HFFc6 (cell line): ENCODE results near the gene CHM. TPM values are rescaled to one million over a fixed set of nuclear protein-coding genes. Genes with fewer than 3 reads are reported as not detected.

Source experiments
- DNase-seq: peaks from one replicate; pipeline ENCODE4 v3.0.0-alpha.2; 2018
- H3K27ac Mint-ChIP-seq: 2 replicates; pipeline ENCODE4 v1.8.0; 2020; ENCODE audit warnings: mild to moderate bottlenecking, mixed read lengths
- H3K27me3 Mint-ChIP-seq: 2 replicates; pipeline ENCODE4 v1.8.0; 2021; ENCODE audit warnings: mild to moderate bottlenecking, moderate library complexity, mixed read lengths; ENCODE audit not compliant: insufficient read depth
- H3K36me3 Mint-ChIP-seq: 2 replicates; pipeline ENCODE4 v1.8.0; 2021; ENCODE audit warnings: low read depth, mixed read lengths
- H3K4me1 Mint-ChIP-seq: 2 replicates; pipeline ENCODE4 v1.8.0; 2020; ENCODE audit warnings: low read depth, mixed read lengths
- H3K4me3 Mint-ChIP-seq: 2 replicates; pipeline ENCODE4 v1.8.0; 2020; ENCODE audit warnings: mild to moderate bottlenecking, moderate library complexity, mixed read lengths
- H3K9me3 Mint-ChIP-seq: 2 replicates; pipeline ENCODE4 v1.8.0; 2020; ENCODE audit warnings: mild to moderate bottlenecking, mixed read lengths
- CTCF ChIP-seq: fragments of 200-600 bp; sonication (generic); IDR thresholded peaks from 2 replicates; pipeline ENCODE4 v1.5.0; 2021; ENCODE audit warnings: antibody characterized with exemption, mild to moderate bottlenecking
- long read RNA-seq: library from polyadenylated mRNA; unstranded; transcript quantifications from one replicate; pipeline ENCODE4 v2.0.0, GENCODE V29; 2019
- total RNA-seq, 6 experiments: library from RNA; stranded (reverse); fragmentation: NEBNext Ultra II Directional; extraction: Animal tissue kit (Norgen Biotek cat#: 25700); gene quantifications; 2 replicates in 1 of 6; 3 replicates in 5 of 6; pipeline ENCODE4 v1.2.3, GENCODE V29; 2021

The CHM gene
- total RNA-seq: 10 to 100 TPM; 18.4 to 25.8 (median 21.5) TPM
- long read RNA-seq, full-length matches to known transcripts: 5 of 11 reads
- long read RNA-seq, partial matches to known transcripts: 2 of 11 reads
- long read RNA-seq, other reads (novel, unspliced or antisense): 4 of 11 reads

GRCh38 chrX:86047174-86047935 is at the start of gene CHM:
TSS of gene CHM (minus strand) at chrX:86047558. CDS start at chrX:86047532, 26 bp downstream.
- no peak within 1 kb of the TSS for H3K27ac Mint-ChIP-seq
- no peaks in the 10 kb centered on the region for H3K9me3 Mint-ChIP-seq
- no peaks in the 10 kb centered on the region for H3K27me3 Mint-ChIP-seq
- no peak within 1 kb of the TSS for H3K4me3 Mint-ChIP-seq
- H3K4me1 Mint-ChIP-seq: peaks cover 5% of the 10 kb centered on the region
- peak; percentile 77 for DNase-seq
- no peak for TF ChIP-seq CTCF
- H3K36me3 Mint-ChIP-seq: no peaks in the 10 kb centered on the region

GRCh38 chrX:86078650-86079049 is 31.3 kb upstream of the CHM start:
- DNase-seq: no peak
- TF ChIP-seq CTCF: no peak
- 0 out of 2 replicates have a peak, but pooled peaks cover 7% of the 10 kb centered on the region for H3K4me1 Mint-ChIP-seq
- H3K36me3 Mint-ChIP-seq: no peaks in the 10 kb centered on the region
- peak overlapping the region; percentile 42 for H3K4me3 Mint-ChIP-seq
- H3K9me3 Mint-ChIP-seq: no peaks in the 10 kb centered on the region
- no peak overlapping the region for H3K27ac Mint-ChIP-seq
- H3K27me3 Mint-ChIP-seq: peaks cover under 1% of the 10 kb centered on the region

GRCh38 chrX:86066998-86067397 is 19.6 kb upstream of the CHM start:
- Mint-ChIP-seq H3K4me3 (no peak overlapping the region), H3K36me3 (no peaks in the 10 kb centered on the region), H3K27me3 (peaks cover 5% of the 10 kb centered on the region), H3K9me3 (no peaks in the 10 kb centered on the region), H3K4me1 (no peaks in the 10 kb centered on the region), H3K27ac (no peak overlapping the region)
- TF ChIP-seq CTCF: no peak
- DNase-seq: no peak

GRCh38 chrX:86061407-86061806 is 14.0 kb upstream of the CHM start:
- H3K9me3 Mint-ChIP-seq: no peaks in the 10 kb centered on the region
- no peak for TF ChIP-seq CTCF
- H3K27me3 Mint-ChIP-seq: peaks cover 5% of the 10 kb centered on the region
- H3K4me3 Mint-ChIP-seq: no peak overlapping the region
- no peak for DNase-seq
- no peaks in the 10 kb centered on the region for H3K36me3 Mint-ChIP-seq
- no peak overlapping the region for H3K27ac Mint-ChIP-seq
- H3K4me1 Mint-ChIP-seq: no peaks in the 10 kb centered on the region

- H3K4me3 Mint-ChIP-seq: no peak overlapping the region
- no peak for TF ChIP-seq CTCF
- H3K36me3 Mint-ChIP-seq: no peaks in the 10 kb centered on the region
- no peaks in the 10 kb centered on the region for H3K4me1 Mint-ChIP-seq
- DNase-seq: no peak
- no peaks in the 10 kb centered on the region for H3K9me3 Mint-ChIP-seq
- H3K27me3 Mint-ChIP-seq: peaks cover 2% of the 10 kb centered on the region; the same call in 1 of the 2 replicates
- no peak overlapping the region for H3K27ac Mint-ChIP-seq
These were observed 4.4 kb upstream of the CHM start for GRCh38 chrX:86051741-86052140.
